ENCODE data around the gene CLDN4.

- TF ChIP-seq CTCF (IDR thresholded peaks at IDR 0.05) (peak; percentile 76 to 89 (median 78)), POLR2A (IDR thresholded peaks at IDR 0.05) (no peak)
These were observed 19.0 kb upstream of the CLDN4 start for GRCh38 chr7:73811760-73812168.

Data from adrenal gland (tissue), 5 donors.